Stomach (tissue), 4 donors: ENCODE results near the gene SPATA2.

Source experiments
- CTCF ChIP-seq, 7 experiments: fragments of 450-650 bp in 4 of 7; fragments of 200-600 bp in 3 of 7; sonication (generic) in 3 of 7; IDR thresholded peaks; one replicate each; pipeline ENCODE4 v1.5.1; 2016 to 2019; ENCODE audit warnings: antibody characterized with exemption in 7 of 7, control low read depth in 2 of 7, mild to moderate bottlenecking in 1 of 7
- POLR2AphosphoS5 ChIP-seq, 3 donors: sonication (generic); formaldehyde crosslinking; IDR thresholded peaks; one replicate each; pipeline ENCODE4 v1.6.1; 2016; ENCODE audit warnings: antibody characterized with exemption in 3 of 3

GRCh38 chr20:49899541-49900383 lies 15.6 kb downstream of the SPATA2 start:
- TF ChIP-seq POLR2AphosphoS5 (IDR thresholded peaks at IDR 0.05): peak in 1 of 3 donors; percentile 21
- TF ChIP-seq CTCF (IDR thresholded peaks at IDR 0.05): no peak
